ENCODE measurements around the gene RNF5. TPM values are rescaled to one million over a fixed set of nuclear protein-coding genes. Genes with fewer than 3 reads are reported as not detected.

RNF5 gene
- total and polyA plus RNA-seq, 9 of the 15 experiments (the other 6 are each of a cell fraction or from before 2014, with no cell fraction given), result 62.2 to 245 (median 129) TPM

DNA sequence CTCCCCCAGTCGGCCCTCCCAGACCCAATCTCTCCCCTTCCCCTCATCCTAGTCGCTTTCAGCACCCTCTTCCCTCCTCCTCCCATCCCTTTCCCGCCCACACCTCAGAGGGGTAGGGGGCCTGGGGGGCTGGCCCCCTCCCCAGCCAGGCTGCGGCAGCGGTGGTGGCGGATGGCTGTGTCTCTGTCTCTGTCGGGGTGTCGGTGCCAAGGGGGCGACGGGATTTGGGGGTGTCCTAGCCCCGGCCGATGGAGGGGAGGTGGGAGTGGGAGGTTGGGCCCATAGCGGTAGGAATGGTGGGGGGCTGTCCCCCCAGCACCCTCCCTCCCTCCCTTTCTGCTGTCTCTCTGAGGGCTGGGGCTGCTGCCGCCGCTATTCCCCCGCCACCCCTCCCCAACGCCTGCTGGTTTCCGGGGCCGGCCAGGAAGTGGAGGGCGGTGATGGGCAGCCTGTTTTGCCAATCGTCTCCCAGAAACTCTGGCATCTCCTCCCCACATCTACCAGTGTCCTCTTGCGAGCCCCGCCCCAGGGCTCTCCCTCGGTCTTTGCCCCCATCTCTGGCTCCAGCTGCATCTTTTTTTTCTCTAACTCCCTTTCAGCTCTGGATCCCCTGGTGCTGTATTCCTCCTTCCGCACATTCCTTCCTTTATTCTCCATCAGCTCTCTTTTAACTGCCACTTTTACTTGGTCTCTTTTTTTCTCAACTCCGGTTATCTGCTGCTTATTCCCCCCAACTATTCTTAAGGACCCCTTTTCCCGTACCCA lies 2.3 kb upstream of the RNF5 start, which contains the start of gene AGPAT1 (continued):
- TF ChIP-seq CAMTA2 (CRISPR knock-in tag; conservative IDR thresholded peaks at IDR 0.05) (no peak), JUNB (CRISPR knock-in tag; conservative IDR thresholded peaks at IDR 0.05) (no peak), NCOR1 (IDR thresholded peaks at IDR 0.05) (no peak), SNIP1 (IDR thresholded peaks at IDR 0.05; ENCODE audit: low read depth) (peak; percentile 50; the same call in 1 of the 2 replicates), SMARCA5 (IDR thresholded peaks at IDR 0.05) (peak; percentile 77; the same call in 1 of the 2 replicates), ZC3H4 (CRISPR knock-in tag; IDR thresholded peaks at IDR 0.05; ENCODE audit: borderline replicate concordance) (no peak), CTBP1 (IDR thresholded peaks at IDR 0.05; ENCODE audit: borderline replicate concordance) (0 out of 2 replicates have a peak, but pooled peaks have one; percentile 12), ZNF12 (CRISPR knock-in tag; IDR thresholded peaks at IDR 0.05) (no peak), DPF2 (IDR thresholded peaks at IDR 0.05) (peak; percentile 69), KDM1A (IDR thresholded peaks at IDR 0.05) (no peak), ZNF561 (CRISPR knock-in tag; conservative IDR thresholded peaks at IDR 0.05) (no peak), OTX1 (CRISPR knock-in tag; IDR thresholded peaks at IDR 0.05) (peak; percentile 86), CREM (IDR thresholded peaks at IDR 0.05; ENCODE audit: low read depth) (peak; percentile 59)
- TF ChIP-seq, protein P1, sequence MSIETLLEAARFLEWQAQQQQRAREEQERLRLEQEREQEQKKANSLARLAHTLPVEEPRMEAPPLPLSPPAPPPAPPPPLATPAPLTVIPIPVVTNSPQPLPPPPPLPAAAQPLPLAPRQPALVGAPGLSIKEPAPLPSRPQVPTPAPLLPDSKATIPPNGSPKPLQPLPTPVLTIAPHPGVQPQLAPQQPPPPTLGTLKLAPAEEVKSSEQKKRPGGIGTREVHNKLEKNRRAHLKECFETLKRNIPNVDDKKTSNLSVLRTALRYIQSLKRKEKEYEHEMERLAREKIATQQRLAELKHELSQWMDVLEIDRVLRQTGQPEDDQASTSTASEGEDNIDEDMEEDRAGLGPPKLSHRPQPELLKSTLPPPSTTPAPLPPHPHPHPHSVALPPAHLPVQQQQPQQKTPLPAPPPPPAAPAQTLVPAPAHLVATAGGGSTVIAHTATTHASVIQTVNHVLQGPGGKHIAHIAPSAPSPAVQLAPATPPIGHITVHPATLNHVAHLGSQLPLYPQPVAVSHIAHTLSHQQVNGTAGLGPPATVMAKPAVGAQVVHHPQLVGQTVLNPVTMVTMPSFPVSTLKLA (conservative IDR thresholded peaks at IDR 0.05), result 0 out of 4 replicates have a peak, but pooled peaks of 1 of the 2 experiments have one; percentile 32
- TF ChIP-seq, protein P2, sequence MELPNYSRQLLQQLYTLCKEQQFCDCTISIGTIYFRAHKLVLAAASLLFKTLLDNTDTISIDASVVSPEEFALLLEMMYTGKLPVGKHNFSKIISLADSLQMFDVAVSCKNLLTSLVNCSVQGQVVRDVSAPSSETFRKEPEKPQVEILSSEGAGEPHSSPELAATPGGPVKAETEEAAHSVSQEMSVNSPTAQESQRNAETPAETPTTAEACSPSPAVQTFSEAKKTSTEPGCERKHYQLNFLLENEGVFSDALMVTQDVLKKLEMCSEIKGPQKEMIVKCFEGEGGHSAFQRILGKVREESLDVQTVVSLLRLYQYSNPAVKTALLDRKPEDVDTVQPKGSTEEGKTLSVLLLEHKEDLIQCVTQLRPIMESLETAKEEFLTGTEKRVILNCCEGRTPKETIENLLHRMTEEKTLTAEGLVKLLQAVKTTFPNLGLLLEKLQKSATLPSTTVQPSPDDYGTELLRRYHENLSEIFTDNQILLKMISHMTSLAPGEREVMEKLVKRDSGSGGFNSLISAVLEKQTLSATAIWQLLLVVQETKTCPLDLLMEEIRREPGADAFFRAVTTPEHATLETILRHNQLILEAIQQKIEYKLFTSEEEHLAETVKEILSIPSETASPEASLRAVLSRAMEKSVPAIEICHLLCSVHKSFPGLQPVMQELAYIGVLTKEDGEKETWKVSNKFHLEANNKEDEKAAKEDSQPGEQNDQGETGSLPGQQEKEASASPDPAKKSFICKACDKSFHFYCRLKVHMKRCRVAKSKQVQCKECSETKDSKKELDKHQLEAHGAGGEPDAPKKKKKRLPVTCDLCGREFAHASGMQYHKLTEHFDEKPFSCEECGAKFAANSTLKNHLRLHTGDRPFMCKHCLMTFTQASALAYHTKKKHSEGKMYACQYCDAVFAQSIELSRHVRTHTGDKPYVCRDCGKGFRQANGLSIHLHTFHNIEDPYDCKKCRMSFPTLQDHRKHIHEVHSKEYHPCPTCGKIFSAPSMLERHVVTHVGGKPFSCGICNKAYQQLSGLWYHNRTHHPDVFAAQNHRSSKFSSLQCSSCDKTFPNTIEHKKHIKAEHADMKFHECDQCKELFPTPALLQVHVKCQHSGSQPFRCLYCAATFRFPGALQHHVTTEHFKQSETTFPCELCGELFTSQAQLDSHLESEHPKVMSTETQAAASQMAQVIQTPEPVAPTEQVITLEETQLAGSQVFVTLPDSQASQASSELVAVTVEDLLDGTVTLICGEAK (IDR thresholded peaks at IDR 0.05), result peak; percentile 96
- TF ChIP-seq, protein P2 (CRISPR knock-in tag; IDR thresholded peaks at IDR 0.05), result no peak

Measured in K562 (cell line).